H9 (cell line): ENCODE results near the gene EVL. TPM values are rescaled to one million over a fixed set of nuclear protein-coding genes. Genes with fewer than 3 reads are reported as not detected.
A peak's percentile ranks its signal among the peaks of the same experiment; 100 is the strongest.

Experiments used
- DNase-seq: peaks from one replicate; pipeline ENCODE4 v3.0.0-alpha.2; 2017
- H2AFZ ChIP-seq: one replicate; pipeline ENCODE4 v1.6.1; 2013; ENCODE audit warnings: mild to moderate bottlenecking, low read length, control low read depth, moderate library complexity
- H2AK5ac ChIP-seq: 2 replicates; pipeline ENCODE4 v1.6.1; 2013; ENCODE audit warnings: low read length, control low read depth, mixed read lengths; ENCODE audit not compliant: insufficient read length
- H2BK120ac ChIP-seq: one replicate; pipeline ENCODE4 v1.6.1; 2013; ENCODE audit warnings: low read depth, mild to moderate bottlenecking, low read length, control low read depth, inconsistent platforms; ENCODE audit not compliant: poor library complexity, severe bottlenecking
- H2BK12ac ChIP-seq: 2 replicates; pipeline ENCODE4 v1.6.1; 2013; ENCODE audit warnings: low read length, control low read depth, mixed read lengths, low read depth; ENCODE audit not compliant: insufficient read length
- H2BK15ac ChIP-seq: 2 replicates; pipeline ENCODE4 v1.6.1; 2013; ENCODE audit warnings: low read depth, low read length, control low read depth
- H2BK20ac ChIP-seq: one replicate; pipeline ENCODE4 v1.6.1; 2013; ENCODE audit warnings: low read depth, mild to moderate bottlenecking, low read length, control low read depth, inconsistent platforms; ENCODE audit not compliant: poor library complexity, severe bottlenecking
- H2BK5ac ChIP-seq: 2 replicates; pipeline ENCODE4 v1.6.1; 2013; ENCODE audit warnings: low read length, control low read depth, mixed read lengths; ENCODE audit not compliant: insufficient read length
- H3K14ac ChIP-seq: 2 replicates; pipeline ENCODE4 v1.6.1; 2013; ENCODE audit warnings: low read length, control low read depth; ENCODE audit not compliant: insufficient read depth
- H3K18ac ChIP-seq: 2 replicates; pipeline ENCODE4 v1.6.1; 2013; ENCODE audit warnings: low read depth, mild to moderate bottlenecking, mixed read lengths, low read length, control low read depth; ENCODE audit not compliant: insufficient read length
- H3K23ac ChIP-seq: 2 replicates; pipeline ENCODE4 v1.6.1; 2013; ENCODE audit warnings: low read length, control low read depth, mixed read lengths, low read depth; ENCODE audit not compliant: insufficient read length
- H3K23me2 ChIP-seq: 2 replicates; pipeline ENCODE4 v1.6.1; 2013; ENCODE audit warnings: low read depth, mild to moderate bottlenecking, mixed read lengths, low read length, control low read depth; ENCODE audit not compliant: insufficient read length, poor library complexity, severe bottlenecking
- H3K27ac ChIP-seq: 2 replicates; pipeline ENCODE4 v1.5.1; 2013; ENCODE audit warnings: low read length, control low read depth, mixed read lengths, low read depth; ENCODE audit not compliant: insufficient read length
- H3K27me3 ChIP-seq: 2 replicates; pipeline ENCODE4 v1.6.1; 2013; ENCODE audit warnings: low read length, control low read depth, inconsistent platforms; ENCODE audit not compliant: insufficient read depth
- H3K4ac ChIP-seq: 2 replicates; pipeline ENCODE4 v1.6.1; 2013; ENCODE audit warnings: low read depth, mild to moderate bottlenecking, control low read depth, inconsistent platforms, low read length, moderate library complexity
- H3K4me1 ChIP-seq: 2 replicates; pipeline ENCODE4 v1.6.1; 2013; ENCODE audit warnings: low read length, control low read depth, inconsistent platforms; ENCODE audit not compliant: insufficient read depth
- H3K4me2 ChIP-seq: 2 replicates; pipeline ENCODE4 v1.6.1; 2013; ENCODE audit warnings: low read length, control low read depth, mixed read lengths; ENCODE audit not compliant: insufficient read length, insufficient read depth
- H3K56ac ChIP-seq: 2 replicates; pipeline ENCODE4 v1.6.1; 2013; ENCODE audit warnings: low read depth, mild to moderate bottlenecking, mixed read lengths, low read length, control low read depth; ENCODE audit not compliant: insufficient read length
- H3K79me1 ChIP-seq: 2 replicates; pipeline ENCODE4 v1.6.1; 2013; ENCODE audit warnings: low read depth, mild to moderate bottlenecking, moderate library complexity, low read length, control low read depth, inconsistent platforms; ENCODE audit not compliant: insufficient read depth, poor library complexity, severe bottlenecking
- H3K79me2 ChIP-seq: 2 replicates; pipeline ENCODE4 v1.6.1; 2013; ENCODE audit warnings: low read length, control low read depth, inconsistent platforms; ENCODE audit not compliant: insufficient read depth
- H3K9ac ChIP-seq: 2 replicates; pipeline ENCODE4 v1.6.1; 2013; ENCODE audit warnings: low read length, control low read depth, mixed read lengths; ENCODE audit not compliant: insufficient read length; ENCODE audit errors: extremely low read depth
- H3K9me3 ChIP-seq: one replicate; pipeline ENCODE4 v1.6.1; 2013; ENCODE audit warnings: low read depth, low read length, inconsistent platforms; ENCODE audit not compliant: control insufficient read depth
- H3T11ph ChIP-seq: one replicate; pipeline ENCODE4 v1.6.1; 2013; ENCODE audit warnings: mild to moderate bottlenecking, low read length, control low read depth, inconsistent platforms
- H4K20me1 ChIP-seq: one replicate; pipeline ENCODE4 v1.6.1; 2013; ENCODE audit not compliant: control insufficient read depth, insufficient read length, insufficient read depth
- H4K5ac ChIP-seq: 2 replicates; pipeline ENCODE4 v1.6.1; 2013; ENCODE audit warnings: low read depth, mild to moderate bottlenecking, mixed read lengths, low read length, control low read depth; ENCODE audit not compliant: insufficient read length
- H4K8ac ChIP-seq: replicated peaks from 2 replicates; pipeline ENCODE4 v1.6.1; 2013; ENCODE audit warnings: low read length, control low read depth, mixed read lengths, low read depth; ENCODE audit not compliant: insufficient read length
- H4K91ac ChIP-seq: 2 replicates; pipeline ENCODE4 v1.6.1; 2013; ENCODE audit warnings: low read depth, mild to moderate bottlenecking, moderate library complexity, mixed read lengths, low read length, control low read depth; ENCODE audit not compliant: insufficient read length
- H3K27ac Mint-ChIP-seq, 3 experiments: 2 replicates in 2 of 3; 3 replicates in 1 of 3; pipeline ENCODE4 v1.8.0; 2020 to 2021; ENCODE audit warnings: mixed read lengths in 3 of 3, mild to moderate bottlenecking in 1 of 3, moderate library complexity in 1 of 3
- H3K27me3 Mint-ChIP-seq: 2 replicates; pipeline ENCODE4 v1.8.0; 2021; ENCODE audit warnings: low read depth, mild to moderate bottlenecking, moderate library complexity, mixed read lengths
- H3K36me3 Mint-ChIP-seq, 3 experiments: 2 replicates in 2 of 3; 3 replicates in 1 of 3; pipeline ENCODE4 v1.8.0; 2020 to 2021; ENCODE audit warnings: low read depth in 3 of 3, mixed read lengths in 3 of 3; ENCODE audit not compliant: insufficient read depth in 1 of 3
- H3K4me1 Mint-ChIP-seq, 2 experiments: 2 replicates each; pipeline ENCODE4 v1.8.0; 2020; ENCODE audit warnings: mixed read lengths in 2 of 2
- H3K4me3 Mint-ChIP-seq, 2 experiments: 2 replicates in 1 of 2; 3 replicates in 1 of 2; pipeline ENCODE4 v1.8.0; 2020 to 2021; ENCODE audit warnings: mild to moderate bottlenecking in 2 of 2, mixed read lengths in 2 of 2, moderate library complexity in 1 of 2
- H3K9me3 Mint-ChIP-seq, 2 experiments: 2 replicates in 1 of 2; 3 replicates in 1 of 2; pipeline ENCODE4 v1.8.0; 2020; ENCODE audit warnings: mild to moderate bottlenecking in 2 of 2, mixed read lengths in 2 of 2, moderate library complexity in 1 of 2
- CTCF ChIP-seq: fragments of 200-600 bp; sonication (generic); conservative IDR thresholded peaks from 3 replicates; pipeline ENCODE4 v1.8.0; 2021; ENCODE audit warnings: antibody characterized with exemption, mild to moderate bottlenecking
- WGBS: extraction: QIAGEN DNeasy Blood & Tissue Kit; methylation state at CpG from one replicate; pipeline ENCODE4 v1.1.7; 2013; ENCODE audit warnings: missing lambda C conversion rate, low lambda C conversion rate, mixed read lengths; ENCODE audit not compliant: insufficient read length; ENCODE audit errors: extremely low coverage; 5-methylcytosine and 5-hydroxymethylcytosine counted together
- total RNA-seq: library from RNA; stranded (reverse); gene quantifications from 2 replicates; pipeline ENCODE4 v1.2.1, GENCODE V29; 2021

Gene EVL
- total RNA-seq, 1 experiment from 2014 or later = 53.2 TPM

DNA sequence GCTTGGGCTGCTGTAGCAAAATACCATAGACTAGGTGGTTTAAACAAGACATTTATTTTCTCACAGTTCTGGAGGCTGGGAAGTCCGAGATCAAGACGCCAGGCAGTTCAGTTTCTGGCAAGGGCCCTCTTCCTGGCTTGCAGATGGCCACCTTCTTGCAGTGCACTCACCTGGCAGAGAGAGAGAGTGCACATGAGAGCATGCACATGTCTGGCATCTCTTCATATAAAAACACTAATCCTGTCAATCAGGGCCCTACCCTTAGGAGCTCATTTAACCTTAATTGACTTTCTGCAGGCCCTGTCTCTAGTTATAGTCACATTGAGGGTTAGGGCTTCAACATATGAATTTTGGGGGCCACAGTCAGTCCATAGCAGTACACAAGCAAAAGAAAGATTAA lies 12.4 kb upstream of the EVL start:
- Histone ChIP-seq H3K23me2 (no peaks in the 10 kb centered on the region), H3K18ac (no peak overlapping the region), H3K4me1 (no peaks in the 10 kb centered on the region), H3K23ac (no peak overlapping the region), H3K79me2 (no peaks in the 10 kb centered on the region), H4K8ac (no peak overlapping the region), H3K56ac (no peak overlapping the region), H3K27me3 (no peaks in the 10 kb centered on the region), H3K9me3 (no peaks in the 10 kb centered on the region), H2BK12ac (no peak overlapping the region), H2AK5ac (no peak overlapping the region), H3K27ac (no peak overlapping the region), H3K4me2 (no peak overlapping the region), H3K79me1 (no peaks in the 10 kb centered on the region), H4K5ac (no peak overlapping the region), H4K20me1 (no peaks in the 10 kb centered on the region), H3K4ac (no peak overlapping the region), H2BK5ac (no peak overlapping the region), H2AFZ (no peak overlapping the region), H2BK20ac (no peak overlapping the region), H3K9ac (no peak overlapping the region), H3K14ac (no peak overlapping the region), H4K91ac (no peak overlapping the region), H2BK120ac (no peak overlapping the region), H3T11ph (no peak overlapping the region), H2BK15ac (no peak overlapping the region)
- DNase-seq = no peak
- TF ChIP-seq CTCF = no peak
- Mint-ChIP-seq H3K9me3 (no peaks in the 10 kb centered on the region), H3K4me3 (no peak overlapping the region), H3K36me3 (no peaks in the 10 kb centered on the region), H3K4me1 (no peaks in the 10 kb centered on the region), H3K27me3 (no peaks in the 10 kb centered on the region), H3K27ac (peak overlapping the region in 1 of 3 experiments; percentile 86; a peak in 1 of 7 replicates)
- WGBS = no CpG with 5 or more reads among the region's 2 CpGs
